Measurements from ENCODE around the gene MPP7. TPM values are rescaled to one million over a fixed set of nuclear protein-coding genes. Genes with fewer than 3 reads are reported as not detected.

MPP7 gene
- total RNA-seq, 1 experiment from 2014 or later, result 79.4 TPM

DNA sequence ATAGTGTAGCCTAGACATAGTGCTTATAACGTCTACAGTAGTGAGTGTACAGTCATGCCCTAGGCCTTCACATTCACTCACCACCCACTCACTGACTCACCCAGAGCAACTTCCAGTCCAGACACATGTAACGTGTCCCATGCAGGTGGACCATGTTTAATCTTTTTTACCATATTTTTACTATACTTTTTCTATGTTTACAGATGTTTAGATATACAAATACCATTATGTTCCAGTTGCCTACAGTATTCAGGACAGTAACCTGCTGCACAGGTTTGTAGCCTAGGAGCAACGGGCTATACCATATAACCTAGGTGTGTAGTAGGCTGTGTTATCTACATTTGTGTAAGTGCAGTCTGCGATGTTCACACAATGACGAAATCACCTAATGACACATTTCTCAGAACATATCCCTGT, 11.0 kb downstream of the MPP7 start:
- Mint-ChIP-seq H3K9me3 (ENCODE audit: unreplicated experiment) (no peaks in the 10 kb centered on the region), H3K27ac (ENCODE audit: unreplicated experiment) (no peak overlapping the region), H3K4me3 (ENCODE audit: unreplicated experiment) (no peak overlapping the region), H3K27me3 (ENCODE audit: insufficient read depth, unreplicated experiment) (no peaks in the 10 kb centered on the region), H3K4me1 (ENCODE audit: low read depth, unreplicated experiment) (peaks cover 46% of the 10 kb centered on the region), H3K36me3 (ENCODE audit: insufficient read depth, unreplicated experiment) (peaks cover 19% of the 10 kb centered on the region)
- Histone ChIP-seq H3K4me1 (peaks cover 25% of the 10 kb centered on the region), H3K36me3 (ENCODE audit: control insufficient read depth, insufficient read depth, low read length) (no peaks in the 10 kb centered on the region), H3K4me3 (ENCODE audit: low read depth, low read length) (no peak overlapping the region), H3K9me3 (no peaks in the 10 kb centered on the region), H3K27me3 (replicated peaks; ENCODE audit: control insufficient read depth, insufficient read depth, low read length) (no peaks in the 10 kb centered on the region)
- ChIA-PET POLR2A (no interaction called here), CTCF (interaction anchor here (1.7 kb wide), 1 partner anchor 11 kb away, joined by 6 read pairs; the partner anchor contains the start of gene MPP7)
- no TSS peak for BruUV-seq (replicated peaks)
- intact Hi-C loops (cut with micrococcal nuclease; ENCODE audit: unreplicated experiment), result no loop called here
- DNase-seq, result peak in 1 of 2 experiments; percentile 27
- TF ChIP-seq, protein P1, sequence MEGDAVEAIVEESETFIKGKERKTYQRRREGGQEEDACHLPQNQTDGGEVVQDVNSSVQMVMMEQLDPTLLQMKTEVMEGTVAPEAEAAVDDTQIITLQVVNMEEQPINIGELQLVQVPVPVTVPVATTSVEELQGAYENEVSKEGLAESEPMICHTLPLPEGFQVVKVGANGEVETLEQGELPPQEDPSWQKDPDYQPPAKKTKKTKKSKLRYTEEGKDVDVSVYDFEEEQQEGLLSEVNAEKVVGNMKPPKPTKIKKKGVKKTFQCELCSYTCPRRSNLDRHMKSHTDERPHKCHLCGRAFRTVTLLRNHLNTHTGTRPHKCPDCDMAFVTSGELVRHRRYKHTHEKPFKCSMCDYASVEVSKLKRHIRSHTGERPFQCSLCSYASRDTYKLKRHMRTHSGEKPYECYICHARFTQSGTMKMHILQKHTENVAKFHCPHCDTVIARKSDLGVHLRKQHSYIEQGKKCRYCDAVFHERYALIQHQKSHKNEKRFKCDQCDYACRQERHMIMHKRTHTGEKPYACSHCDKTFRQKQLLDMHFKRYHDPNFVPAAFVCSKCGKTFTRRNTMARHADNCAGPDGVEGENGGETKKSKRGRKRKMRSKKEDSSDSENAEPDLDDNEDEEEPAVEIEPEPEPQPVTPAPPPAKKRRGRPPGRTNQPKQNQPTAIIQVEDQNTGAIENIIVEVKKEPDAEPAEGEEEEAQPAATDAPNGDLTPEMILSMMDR (IDR thresholded peaks at IDR 0.05; ENCODE audit: insufficient read depth in 1 of 2, low read depth in 1 of 2, low read length in 1 of 2, severe bottlenecking in 1 of 2, unreplicated experiment in 1 of 2), result no peak

DNA sequence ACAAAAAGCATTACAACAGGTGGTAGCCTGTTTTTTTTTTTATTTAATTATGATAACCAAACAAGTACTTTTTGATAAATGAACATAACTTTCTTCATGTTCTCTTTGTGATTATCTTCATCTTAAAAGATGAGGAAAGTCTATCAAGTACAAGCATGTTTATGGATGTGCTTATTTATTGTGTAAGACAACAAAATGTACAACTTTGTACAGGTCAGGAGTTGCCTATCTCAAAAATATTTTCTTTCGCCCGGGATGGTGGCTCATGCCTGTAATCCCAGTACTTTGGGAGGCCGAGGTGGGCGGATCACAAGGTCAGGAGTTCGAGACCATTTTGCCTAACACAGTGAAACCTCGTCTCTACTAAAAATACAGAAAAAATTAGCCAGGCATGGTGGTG, 17.0 kb downstream of the MPP7 start:
- DNase-seq, result no peak
- ChIA-PET POLR2A (no interaction called here), CTCF (no interaction called here)
- Histone ChIP-seq H3K4me3 (ENCODE audit: low read depth, low read length) (no peak overlapping the region), H3K27me3 (replicated peaks; ENCODE audit: control insufficient read depth, insufficient read depth, low read length) (no peaks in the 10 kb centered on the region), H3K9me3 (no peaks in the 10 kb centered on the region), H3K36me3 (ENCODE audit: control insufficient read depth, insufficient read depth, low read length) (no peaks in the 10 kb centered on the region), H3K4me1 (peaks cover 23% of the 10 kb centered on the region)
- Mint-ChIP-seq H3K27me3 (ENCODE audit: insufficient read depth, unreplicated experiment) (no peaks in the 10 kb centered on the region), H3K36me3 (ENCODE audit: insufficient read depth, unreplicated experiment) (peaks cover 18% of the 10 kb centered on the region), H3K4me1 (ENCODE audit: low read depth, unreplicated experiment) (peaks cover 47% of the 10 kb centered on the region), H3K27ac (ENCODE audit: unreplicated experiment) (no peak overlapping the region), H3K9me3 (ENCODE audit: unreplicated experiment) (no peaks in the 10 kb centered on the region), H3K4me3 (ENCODE audit: unreplicated experiment) (no peak overlapping the region)
- TF ChIP-seq, protein P1 (IDR thresholded peaks at IDR 0.05; ENCODE audit: insufficient read depth in 1 of 2, low read depth in 1 of 2, low read length in 1 of 2, severe bottlenecking in 1 of 2, unreplicated experiment in 1 of 2), result no peak
- intact Hi-C loops (cut with micrococcal nuclease; ENCODE audit: unreplicated experiment), result loop anchor here (2.0 kb wide), 1 partner anchor 53 kb away; no protein-coding TSS in a partner anchor
- BruUV-seq (replicated peaks), result no TSS peak

DNA sequence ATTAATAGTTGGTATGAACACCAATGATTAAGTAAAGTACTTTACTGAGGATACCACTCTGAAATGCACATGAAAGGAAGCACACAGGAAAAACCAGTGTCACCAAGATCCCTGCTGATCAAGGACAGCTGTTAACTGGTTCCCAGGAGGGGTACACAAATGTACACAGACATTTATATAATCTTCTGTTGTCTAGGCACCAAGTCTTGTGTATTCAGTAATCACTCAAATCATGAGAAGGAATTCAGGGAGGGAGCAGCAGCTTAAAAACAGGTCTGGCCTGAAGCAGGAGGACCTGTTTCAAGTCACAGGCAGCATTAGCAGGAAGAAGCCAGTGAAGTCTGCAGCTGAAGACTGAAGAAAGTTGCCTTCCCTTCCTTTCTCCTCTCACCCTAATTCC, 18.7 kb downstream of the MPP7 start:
- ChIA-PET CTCF (interaction anchor here (1.9 to 2.2 kb wide), 3 partner anchors 18 to 33 kb away, joined by 6 to 10 read pairs (median 8); partner anchors contain the start of gene MPP7), POLR2A (interaction anchor here (1.2 to 1.8 kb wide), 2 partner anchors 12 to 19 kb away, joined by 5 to 16 read pairs; partner anchors contain the start of gene MPP7)
- Mint-ChIP-seq H3K27me3 (ENCODE audit: insufficient read depth, unreplicated experiment) (no peaks in the 10 kb centered on the region), H3K9me3 (ENCODE audit: unreplicated experiment) (no peaks in the 10 kb centered on the region), H3K36me3 (ENCODE audit: insufficient read depth, unreplicated experiment) (peaks cover 8% of the 10 kb centered on the region), H3K4me1 (ENCODE audit: low read depth, unreplicated experiment) (peaks cover 52% of the 10 kb centered on the region), H3K27ac (ENCODE audit: unreplicated experiment) (peak overlapping the region; percentile 48), H3K4me3 (ENCODE audit: unreplicated experiment) (peak overlapping the region; percentile 23)
- peak; percentile 79 to 82 for DNase-seq
- intact Hi-C loops (cut with micrococcal nuclease; ENCODE audit: unreplicated experiment), result loop anchor here (1.0 to 2.0 kb wide), 3 partner anchors 18 to 91 kb away; no protein-coding TSS in a partner anchor
- Histone ChIP-seq H3K9me3 (no peaks in the 10 kb centered on the region), H3K4me3 (ENCODE audit: low read depth, low read length) (no peak overlapping the region), H3K27me3 (replicated peaks; ENCODE audit: control insufficient read depth, insufficient read depth, low read length) (no peaks in the 10 kb centered on the region), H3K4me1 (peaks cover 23% of the 10 kb centered on the region), H3K36me3 (ENCODE audit: control insufficient read depth, insufficient read depth, low read length) (no peaks in the 10 kb centered on the region)
- BruUV-seq (replicated peaks), result no TSS peak
- TF ChIP-seq, protein P1 (IDR thresholded peaks at IDR 0.05; ENCODE audit: insufficient read depth in 1 of 2, low read depth in 1 of 2, low read length in 1 of 2, severe bottlenecking in 1 of 2, unreplicated experiment in 1 of 2), result no peak
